Dedifferentiated amniotic fluid mesenchymal stem cell (primary cell): Measurements from ENCODE around the gene SNRNP27.
"Not testable (repeated sequence)": the region's sequence is repeated elsewhere in the genome, so short reads cannot be mapped to it uniquely, and the experiment has no call there.

Source experiments
- DNase-seq: peaks from one replicate; pipeline ENCODE4 v3.0.0-alpha.2; 2016; ENCODE audit errors: extremely low spot score

SNRNP27 gene, protein sequence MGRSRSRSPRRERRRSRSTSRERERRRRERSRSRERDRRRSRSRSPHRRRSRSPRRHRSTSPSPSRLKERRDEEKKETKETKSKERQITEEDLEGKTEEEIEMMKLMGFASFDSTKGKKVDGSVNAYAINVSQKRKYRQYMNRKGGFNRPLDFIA

DNA sequence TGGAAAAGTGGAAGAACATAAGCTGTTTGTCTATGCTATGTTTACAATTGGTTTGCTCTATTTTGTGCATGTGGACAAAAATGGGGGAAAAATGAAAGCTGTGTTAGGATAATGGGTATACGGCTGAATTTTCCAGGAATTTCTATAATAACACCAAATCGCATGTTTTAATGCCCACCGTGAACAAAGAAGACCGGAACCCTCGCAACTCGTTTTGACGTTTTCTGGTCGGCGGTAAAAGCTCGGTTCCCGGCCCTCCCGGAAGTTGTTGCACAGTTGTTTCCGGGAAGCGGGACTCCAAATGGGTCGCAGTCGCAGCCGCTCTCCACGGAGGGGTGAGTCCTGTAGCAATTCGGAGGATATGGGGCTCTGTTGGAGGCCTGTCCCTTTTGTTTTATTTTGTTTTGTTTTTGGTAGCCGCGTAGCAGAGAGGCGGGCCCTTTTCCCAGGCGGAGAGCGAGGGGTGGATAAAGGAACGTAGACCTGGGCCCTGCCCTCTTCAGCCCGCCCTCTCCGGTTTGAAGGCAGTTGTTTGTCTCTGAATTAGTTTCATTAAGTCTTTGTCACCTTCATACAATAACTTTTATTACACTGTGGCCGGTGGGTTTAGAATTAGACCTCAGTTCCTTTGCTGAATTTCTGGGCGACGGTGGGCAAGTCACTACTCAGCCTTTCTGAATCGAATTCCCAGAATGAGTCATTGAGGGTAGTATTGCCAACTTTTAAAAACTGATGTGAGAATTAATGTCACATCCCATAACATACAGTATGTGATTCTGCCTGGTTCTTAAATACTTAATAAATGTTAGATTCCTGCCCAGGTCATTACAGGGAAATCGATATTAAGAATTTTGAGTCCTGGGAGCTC is at the start of gene SNRNP27:
Gene SNRNP27 (plus strand): TSS at position 273 of the 868 bp plus-strand sequence. CDS start 29 bp downstream, at position 302.
- peak; percentile 72 for DNase-seq

DNA sequence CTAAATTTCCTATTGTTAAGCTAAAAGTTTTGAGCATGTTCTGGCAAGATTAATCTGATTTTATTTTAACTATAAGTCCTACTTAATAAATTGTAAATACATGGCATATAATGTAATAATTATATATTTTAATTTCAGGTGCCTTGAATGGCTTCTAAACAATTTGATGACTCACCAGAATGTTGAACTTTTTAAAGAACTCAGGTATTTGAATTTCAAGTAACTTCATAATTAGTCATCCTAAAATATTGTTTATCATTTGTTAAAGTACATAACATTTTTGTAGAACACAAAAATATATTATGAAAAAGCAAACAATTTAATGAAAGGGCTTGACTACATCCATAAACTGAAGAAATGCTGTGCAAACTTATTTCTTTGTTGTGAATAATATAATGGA is 49.8 kb upstream of the SNRNP27 start:
- no peak for DNase-seq

DNA sequence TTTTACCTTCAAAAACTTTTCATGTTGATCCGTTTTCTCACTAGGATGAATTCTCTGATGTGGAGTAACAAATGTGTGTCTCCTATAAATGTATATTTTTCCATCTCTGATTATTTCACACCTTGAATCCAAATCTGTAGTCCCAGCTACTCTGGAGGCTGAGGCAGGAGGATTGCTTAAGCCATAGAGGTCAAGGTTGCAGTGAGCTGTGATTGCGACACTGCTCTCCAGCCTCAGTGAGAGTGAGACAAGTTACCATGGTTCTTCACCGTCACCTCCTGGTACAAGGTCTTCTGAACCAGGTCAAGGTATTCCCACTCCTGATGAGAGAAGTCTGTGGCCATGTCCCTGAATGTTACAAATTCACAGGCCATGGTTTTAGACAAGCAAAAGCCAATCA is 49.2 kb upstream of the SNRNP27 start:
- no peak for DNase-seq

DNA sequence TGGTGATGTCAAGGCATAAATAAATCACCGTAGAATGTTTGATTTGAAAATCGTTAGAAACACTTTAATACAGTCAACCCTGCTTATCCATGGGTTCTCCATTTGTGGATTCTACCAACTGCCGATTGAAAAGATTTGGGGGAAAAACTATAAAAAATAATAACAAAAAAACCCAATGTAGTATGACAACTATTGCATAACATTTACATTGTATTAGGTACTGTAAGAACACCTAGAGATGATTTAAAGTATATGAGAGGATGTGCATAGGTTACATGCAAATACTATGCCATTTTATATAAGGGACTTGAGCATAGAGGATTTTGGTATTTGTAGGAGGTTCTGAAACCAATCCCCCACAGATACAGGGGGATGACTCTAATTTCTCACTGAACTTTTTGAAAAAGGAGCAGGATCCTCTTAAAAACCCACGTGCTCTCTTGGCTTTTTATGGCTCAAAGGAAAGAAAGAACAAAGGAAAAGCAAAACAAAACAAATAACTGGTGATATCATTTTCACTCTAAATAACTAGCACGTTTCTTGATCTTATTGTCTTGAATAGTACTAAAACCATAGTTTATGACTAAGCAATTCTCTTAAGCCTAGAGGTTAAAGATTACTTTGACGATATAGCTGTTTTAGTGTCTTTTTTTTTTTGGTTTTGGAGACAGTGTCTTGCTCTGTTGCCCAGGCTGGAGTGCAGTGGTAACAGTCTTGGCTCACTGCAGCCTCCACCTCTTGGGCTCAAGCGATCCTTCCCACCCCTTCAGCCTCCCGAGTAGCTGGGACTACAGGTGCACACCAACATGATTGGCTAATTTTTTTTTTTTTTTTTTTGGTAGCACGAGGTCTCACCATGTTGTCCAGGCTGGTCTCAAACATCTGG is 47.3 kb upstream of the SNRNP27 start:
- no peak for DNase-seq

DNA sequence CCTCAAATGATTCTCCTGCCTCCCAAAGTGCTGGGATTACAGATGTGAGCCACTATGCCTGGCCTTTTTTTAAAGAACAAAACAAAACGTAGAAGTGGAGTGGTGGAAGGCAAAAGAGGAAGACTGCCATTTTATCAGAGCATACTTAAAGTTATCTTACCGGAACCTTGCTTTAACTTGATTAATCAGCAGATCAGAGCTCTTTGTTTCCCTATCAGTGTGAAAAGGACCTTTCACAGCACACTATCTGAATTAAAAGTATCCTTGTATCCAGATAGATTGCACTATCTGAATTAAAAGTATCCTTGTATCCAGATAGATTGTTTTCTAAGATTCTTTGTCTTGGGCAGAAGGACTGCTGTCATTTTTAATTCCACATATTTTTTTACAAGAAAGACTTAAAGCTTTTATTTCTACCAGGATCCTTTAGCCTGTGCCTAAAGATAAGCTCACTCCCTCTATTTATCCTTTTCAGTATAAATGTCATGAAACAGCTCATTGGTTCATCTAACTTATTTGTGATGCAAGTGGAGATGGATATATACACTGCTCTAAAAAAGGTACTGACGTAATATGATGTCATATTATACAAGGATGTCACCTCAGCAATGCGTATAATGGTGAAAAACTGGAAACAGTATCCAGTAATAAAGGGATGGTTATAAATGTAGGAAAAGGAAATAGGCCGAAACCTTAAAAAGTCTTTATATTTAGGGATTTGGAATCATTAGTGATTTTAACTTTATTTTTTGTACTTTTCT is 46.5 kb upstream of the SNRNP27 start:
- no peak for DNase-seq

DNA sequence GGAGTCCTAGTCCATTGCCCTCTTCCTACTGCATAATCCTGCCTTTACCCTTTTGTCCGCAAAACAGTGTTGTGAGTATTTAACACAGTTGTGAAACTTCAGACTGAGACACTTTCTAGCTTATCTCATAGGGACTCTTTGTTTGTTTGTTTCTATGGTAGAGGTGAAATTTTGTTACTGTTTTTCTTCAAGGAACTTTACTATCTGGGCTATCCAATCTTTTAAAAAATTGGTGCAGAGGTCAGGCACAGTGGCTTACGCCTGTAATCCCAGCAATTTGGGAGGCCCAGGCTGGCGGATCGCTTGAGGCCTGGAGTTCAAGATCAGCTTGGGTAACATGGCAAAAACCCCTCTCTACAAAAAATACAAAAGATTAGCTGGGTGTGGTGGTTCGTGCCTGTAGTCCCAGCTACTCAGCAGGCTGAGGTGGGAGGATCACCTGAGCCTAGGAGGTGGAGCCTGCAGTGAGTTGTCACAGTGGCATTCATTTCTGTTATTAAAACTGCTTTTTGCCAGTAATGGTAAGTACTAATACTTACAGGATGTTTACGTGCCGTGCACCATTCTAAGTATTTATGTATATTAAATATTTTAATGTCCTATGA is 45.5 kb upstream of the SNRNP27 start:
- DNase-seq: no peak

DNA sequence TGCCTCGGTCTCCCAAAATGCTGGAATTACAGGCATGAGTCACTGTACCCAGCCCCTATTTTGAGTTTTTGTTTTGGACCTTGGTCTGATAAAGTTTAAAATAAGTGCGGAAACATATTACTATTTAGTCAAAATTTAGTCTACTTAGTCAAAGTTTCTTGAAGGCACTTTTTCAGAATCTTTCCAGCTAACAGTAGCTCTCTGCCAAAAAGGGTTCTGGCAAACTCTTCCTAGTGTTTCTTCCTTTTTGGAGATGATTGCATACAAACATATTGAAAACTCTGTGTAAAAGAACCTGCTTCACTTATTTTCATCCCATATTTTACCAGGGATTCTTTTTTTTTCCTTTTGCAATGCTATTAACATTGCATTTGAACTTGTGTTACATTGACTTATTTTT is 35.5 kb upstream of the SNRNP27 start:
- no peak for DNase-seq

DNA sequence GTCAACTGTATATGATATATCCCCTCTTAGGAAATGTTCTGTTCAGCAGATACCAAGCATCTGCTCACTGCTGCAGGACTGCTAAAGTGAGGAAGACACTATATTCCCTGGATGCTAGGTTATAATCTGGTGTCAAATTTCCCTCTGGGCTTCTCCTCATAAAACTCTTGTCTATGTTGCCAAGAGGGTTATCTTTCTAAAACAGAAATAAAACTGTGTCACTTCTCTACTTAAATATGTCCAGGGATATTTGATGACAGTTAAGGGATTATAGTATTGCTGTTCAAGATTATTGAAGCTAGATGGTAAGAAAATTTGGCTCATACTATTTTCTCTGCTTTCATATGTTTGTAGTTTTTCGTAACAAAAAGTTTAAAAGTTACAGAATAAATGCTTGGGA is 30.5 kb upstream of the SNRNP27 start:
- no peak for DNase-seq

DNA sequence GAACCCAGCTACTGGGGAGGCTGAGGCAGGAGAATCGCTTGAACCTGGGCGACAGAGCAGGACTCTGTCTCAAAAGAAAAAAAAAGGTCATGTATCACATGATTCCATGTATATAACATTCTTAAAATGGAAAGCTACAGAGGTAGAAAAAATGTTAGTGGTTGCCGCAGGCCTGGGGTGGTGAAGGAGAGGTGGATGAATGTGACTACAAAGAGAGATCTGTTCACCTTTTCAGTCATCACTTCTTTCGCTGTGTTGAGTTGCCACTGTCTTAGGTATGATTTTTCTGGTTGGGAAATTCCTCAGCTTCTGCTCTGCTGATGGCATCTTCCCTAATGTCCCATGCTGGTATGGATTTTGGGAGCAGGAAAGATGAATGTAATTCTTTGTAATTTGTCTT is 5.3 kb upstream of the SNRNP27 start:
- no peak for DNase-seq

DNA sequence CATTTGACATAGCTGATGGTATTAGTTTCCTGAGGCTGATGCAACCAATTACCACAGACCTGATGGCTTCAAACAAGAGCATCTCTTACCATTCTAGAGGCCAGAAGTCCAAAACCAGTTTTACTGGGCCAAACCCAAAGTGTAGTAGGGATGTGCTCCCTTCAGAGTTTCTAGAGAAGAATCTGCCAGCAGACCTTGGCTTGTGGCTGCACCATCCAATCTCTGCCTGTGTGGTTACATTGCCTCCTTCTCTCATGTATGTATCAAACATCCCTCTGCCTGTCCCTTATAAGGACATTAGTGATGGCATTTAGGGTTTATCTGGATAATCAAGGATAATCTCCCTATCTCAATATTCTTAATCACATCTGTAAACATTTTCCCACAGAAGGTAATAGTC is 4.5 kb upstream of the SNRNP27 start:
- no peak for DNase-seq

DNA sequence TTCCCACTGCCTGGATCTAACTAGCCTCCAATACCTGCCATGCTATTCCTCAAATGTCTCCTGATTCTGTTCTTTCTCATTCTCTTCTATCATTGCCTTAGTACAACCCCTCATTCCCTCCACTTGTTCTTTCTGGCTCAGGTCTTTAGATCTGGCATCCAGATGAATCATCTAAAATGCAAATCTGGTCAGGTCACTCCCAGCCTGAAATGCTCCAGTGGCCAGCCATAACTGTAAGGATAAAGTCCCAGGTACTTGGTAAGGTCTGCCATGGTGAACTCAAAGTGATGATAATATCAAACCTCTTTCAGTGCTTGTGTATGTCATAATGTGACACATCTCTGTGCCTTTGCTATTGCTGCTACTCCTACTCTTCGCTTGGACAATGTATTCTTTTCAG is 2.9 kb upstream of the SNRNP27 start:
- no peak for DNase-seq

DNA sequence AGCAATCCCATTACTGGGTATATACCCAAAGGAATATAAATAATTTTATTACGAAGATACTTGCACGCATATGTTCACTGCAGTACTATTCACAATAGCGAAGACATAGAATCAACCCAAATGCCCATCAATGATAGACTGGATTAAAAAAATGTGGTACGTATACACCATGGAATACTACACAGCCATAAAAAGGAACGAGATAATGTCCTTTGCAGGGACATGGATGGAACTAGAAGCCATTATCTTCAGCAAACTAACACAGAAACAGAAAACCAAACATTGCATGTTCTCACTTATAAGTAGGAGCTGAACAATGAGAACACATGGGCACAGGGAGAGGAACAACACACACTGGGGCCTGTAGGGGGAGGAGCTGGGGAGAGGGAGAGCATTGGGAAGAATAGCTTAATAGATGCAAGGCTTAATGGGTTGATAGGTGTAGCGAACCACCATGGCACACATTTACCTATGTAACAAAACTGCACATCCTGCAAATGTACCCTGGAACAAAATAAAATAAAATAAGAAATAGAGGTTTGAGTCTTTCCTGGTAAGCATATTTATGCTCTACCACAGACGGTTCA is 825 bp upstream of the SNRNP27 start:
- DNase-seq: not testable (repeated sequence)

DNA sequence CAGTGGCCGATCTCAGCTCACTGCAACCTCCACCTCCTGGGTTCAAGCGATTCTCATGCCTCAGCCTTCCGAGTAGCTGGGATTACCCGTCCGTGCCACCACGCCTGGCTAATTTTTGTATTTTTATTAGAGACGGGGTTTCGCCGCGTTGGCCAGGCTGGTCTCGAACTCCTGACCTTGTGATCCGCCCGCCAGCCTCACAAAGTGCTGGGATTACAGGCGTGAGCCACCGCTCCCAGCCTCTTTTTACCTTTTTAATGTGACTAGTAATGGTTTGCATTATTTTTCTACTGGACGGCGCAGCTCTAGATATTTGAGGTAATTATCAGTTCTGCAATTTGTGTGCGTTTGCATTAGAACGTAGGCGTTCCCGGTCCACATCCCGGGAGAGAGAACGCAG is 981 bp downstream of the SNRNP27 start:
- DNase-seq: not testable (repeated sequence)

DNA sequence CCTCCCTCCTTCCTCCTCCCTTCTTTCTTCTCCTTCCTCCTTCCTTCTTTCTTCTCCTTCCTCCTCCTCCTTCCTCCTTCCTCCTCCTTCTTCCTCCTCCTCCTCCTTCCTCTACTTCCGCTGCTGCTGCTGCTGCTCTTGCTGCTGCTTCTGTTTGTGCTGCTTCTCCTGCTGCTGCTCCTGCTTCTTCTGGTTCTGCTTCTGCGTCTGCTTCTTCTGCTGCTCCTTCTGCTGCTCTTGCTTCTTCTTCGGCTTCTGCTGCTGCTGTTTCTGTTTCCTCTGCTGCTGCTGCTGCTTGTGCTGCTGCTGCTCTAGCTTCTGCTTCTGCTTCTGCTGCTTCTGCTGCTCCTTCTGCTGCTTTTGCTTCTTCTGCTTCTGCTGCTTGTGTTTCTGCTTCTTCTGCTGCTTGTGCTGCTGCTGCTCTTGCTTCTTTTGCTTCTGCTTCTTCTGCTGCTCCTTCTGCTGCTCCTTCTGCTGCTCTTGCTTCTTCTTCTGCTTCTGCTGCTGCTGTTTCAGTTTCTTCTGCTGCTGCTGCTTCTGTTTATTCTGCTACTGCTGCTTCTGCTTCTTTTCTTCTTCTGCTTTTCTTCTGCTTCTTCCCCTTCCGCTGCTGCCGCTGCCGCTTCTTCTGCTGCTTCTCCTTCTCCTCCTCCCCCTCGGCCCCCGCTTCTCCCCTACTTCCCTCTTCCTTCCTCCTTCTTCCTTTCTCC is 8.6 kb downstream of the SNRNP27 start:
- no peak for DNase-seq

DNA sequence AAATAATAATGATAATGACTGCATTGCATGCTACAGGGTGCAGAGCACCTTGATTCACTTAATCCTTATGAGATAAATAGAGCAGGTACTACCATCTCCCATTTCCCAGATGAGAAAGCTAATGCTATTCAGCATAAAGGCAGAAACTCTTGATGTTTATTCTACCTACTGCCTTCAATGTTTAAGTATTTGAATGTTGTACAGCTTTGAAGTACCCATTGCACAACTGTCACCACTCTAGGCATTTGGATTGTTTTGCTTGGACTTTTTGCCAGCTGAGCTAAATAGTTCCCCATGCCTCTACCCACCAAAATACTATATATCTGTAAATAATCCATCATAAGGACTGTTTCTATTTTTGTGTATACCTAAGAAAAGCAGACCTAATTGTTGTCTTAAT is 13.5 kb downstream of the SNRNP27 start:
- no peak for DNase-seq

DNA sequence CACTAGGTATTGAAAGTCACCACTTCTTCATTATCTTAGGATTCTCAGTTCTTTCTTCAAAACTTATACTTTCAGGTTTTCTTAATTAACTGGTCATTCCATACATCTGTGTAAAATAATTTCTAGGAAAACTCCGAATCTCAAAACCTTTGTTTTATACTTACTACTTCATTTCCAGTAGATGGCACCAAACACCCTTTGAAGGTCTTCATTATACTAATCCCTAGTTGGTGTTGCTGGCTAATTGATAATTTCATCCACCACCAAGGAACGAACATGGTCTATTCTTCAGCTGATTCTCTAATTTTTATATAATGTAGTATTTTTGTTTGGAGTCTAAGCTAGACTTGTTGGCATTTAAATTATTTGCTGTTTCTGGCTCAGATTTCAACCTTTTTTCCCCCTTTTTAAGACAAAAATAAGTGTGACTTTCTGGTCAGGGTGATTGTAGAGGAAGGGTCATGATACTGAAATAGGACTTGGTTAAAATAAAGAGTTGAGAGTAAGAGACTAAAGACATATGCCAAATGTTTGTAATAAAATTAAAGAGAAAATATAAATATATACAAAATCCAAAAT is 18.3 kb downstream of the SNRNP27 start:
- DNase-seq: peak; percentile 60

DNA sequence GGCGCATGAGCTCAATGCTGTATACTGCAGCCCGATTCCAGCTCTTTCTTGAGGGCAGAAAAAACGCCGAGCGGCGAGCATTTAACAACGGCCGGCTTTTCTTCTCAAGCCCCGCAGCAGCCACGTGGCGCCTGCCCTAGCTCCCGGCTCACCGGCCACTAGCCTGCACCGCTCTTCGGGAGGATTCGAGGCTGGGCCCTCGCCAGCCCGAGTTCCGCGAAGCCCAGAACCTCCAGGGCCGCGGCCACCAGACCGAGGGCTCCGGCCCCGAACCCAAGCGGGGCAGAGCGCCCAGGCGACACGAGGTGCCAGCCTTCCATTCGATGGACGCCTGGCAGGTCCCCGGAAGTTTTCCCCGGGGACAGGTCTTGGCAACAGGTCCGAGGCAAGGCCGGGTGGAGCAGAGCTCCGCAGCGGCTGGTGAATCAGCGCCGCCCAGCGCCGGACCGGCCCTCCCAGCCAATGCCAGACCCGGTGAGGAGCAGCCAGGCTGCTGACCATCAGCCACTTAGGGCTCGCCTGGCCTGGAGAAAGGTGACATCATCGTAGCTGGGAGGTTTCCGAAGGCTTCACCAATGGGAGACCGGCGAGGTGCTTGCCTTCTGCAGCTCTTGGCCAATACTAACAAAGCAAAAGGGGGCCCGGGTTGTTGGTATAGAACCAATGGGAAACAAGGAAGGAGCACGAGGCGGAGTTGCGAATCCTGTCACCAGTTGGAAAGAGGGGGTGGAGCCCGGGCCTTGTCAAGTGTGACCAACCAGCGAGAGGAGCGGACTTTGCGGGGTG is 20.6 kb downstream of the SNRNP27 start:
- DNase-seq: peak; percentile 100

DNA sequence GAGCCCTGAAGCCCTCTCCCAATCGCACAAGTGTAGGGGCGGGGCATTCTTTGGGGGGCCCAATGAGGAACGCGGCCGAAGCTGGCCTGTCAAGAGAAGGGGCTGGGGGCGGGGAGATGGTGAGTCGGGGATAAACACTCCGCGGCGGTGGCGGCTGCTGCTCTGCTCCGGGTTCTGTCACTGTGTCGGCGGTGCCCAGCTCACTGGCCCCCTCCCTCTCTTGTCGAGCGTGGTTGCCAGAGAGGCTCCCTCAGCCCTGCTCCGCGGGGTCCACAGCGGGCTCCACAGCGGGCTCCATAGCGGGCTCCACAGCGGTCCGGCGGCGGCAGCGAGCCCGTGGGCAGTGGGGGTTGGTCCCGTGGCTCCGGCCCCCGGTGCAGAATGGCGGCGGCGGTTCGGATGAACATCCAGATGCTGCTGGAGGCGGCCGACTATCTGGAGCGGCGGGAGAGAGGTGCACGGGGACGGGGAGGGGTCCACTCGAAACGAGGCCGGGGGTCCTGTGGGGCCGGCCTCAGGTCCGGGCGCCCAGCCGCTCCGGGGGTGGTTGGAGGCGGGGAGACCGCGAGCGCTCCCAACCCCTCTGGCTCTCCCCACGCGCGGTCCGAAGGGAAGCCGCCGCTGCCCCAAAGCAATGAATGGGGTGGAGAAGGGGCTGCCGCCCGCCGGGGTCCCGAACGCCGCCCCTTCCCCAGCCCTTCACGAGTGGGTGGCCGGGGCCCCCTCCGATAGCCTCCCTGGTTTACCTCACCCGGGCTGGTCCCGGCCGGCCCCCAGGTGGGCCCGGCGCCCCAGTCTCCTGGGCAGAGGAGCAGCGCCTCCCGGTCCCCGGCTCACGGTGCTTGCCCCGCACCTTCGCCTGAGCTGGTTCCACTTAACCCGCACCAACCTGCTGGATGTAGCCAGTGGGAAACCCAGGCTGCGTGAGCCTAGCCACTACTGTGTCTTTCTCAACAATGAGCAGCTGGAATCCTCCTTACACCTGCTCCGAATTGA is 21.5 kb downstream of the SNRNP27 start, which contains the start of gene MXD1:
Gene MXD1 (plus strand): TSS at position 160 of the 996 bp plus-strand sequence. CDS start 222 bp downstream, at position 382.
- no peak for DNase-seq
